Raji (cell line): ENCODE data around the gene AP3S2.

Source experiments
- POLR2A ChIP-seq: IDR thresholded peaks from 2 replicates; pipeline ENCODE4 v1.6.1; 2011; ENCODE audit warnings: low read depth, low read length, control low read depth; ENCODE audit not compliant: insufficient read depth

Gene AP3S2

GRCh38 chr15:89829161-89829560 lies 64.6 kb downstream of the AP3S2 start:
- no peak for TF ChIP-seq POLR2A

DNA sequence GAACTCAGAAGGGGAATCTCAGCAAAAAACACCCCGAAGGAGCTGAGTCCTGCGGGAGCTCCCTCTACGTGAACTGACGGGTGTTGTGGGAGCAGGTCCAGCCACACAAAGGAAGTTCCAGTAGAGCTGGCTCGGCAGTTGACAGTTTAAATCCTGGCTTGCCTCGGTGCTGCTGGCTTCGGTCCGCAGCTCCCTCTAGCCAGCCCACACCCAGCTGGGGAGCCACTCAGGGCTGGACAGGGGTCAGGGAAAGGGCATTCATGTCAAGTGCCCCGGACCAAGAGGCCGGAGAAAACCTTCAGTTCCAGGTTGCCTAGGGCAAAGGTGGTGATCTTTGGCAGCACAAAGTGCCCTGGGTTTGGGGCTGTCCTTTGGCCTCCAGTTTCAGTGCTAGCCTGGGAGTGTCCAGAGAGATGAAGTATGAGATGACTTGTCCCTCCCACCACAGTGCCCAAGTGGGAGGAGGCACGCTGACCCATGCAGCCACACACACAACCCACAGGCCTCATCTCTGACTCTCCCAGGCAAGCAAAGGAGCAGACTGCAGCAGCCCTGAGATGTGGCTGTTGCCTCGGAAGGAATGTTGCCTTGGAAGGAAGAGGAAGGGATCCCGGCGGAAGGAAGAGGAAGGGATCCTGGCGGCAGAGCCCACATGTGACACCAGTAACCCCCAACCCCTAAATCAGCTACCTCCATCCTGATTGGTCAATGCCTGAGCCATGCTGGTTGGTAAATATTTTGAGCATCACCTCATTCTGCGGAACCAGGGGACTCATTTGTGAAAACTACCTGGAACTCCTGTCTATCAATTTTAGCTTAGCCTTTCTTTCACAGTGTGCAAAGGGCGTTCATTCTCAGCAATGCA lies 65.3 kb downstream of the AP3S2 start:
- TF ChIP-seq POLR2A, result no peak

GRCh38 chr15:89827829-89828228 lies 66.0 kb downstream of the AP3S2 start:
- TF ChIP-seq POLR2A, result no peak

DNA sequence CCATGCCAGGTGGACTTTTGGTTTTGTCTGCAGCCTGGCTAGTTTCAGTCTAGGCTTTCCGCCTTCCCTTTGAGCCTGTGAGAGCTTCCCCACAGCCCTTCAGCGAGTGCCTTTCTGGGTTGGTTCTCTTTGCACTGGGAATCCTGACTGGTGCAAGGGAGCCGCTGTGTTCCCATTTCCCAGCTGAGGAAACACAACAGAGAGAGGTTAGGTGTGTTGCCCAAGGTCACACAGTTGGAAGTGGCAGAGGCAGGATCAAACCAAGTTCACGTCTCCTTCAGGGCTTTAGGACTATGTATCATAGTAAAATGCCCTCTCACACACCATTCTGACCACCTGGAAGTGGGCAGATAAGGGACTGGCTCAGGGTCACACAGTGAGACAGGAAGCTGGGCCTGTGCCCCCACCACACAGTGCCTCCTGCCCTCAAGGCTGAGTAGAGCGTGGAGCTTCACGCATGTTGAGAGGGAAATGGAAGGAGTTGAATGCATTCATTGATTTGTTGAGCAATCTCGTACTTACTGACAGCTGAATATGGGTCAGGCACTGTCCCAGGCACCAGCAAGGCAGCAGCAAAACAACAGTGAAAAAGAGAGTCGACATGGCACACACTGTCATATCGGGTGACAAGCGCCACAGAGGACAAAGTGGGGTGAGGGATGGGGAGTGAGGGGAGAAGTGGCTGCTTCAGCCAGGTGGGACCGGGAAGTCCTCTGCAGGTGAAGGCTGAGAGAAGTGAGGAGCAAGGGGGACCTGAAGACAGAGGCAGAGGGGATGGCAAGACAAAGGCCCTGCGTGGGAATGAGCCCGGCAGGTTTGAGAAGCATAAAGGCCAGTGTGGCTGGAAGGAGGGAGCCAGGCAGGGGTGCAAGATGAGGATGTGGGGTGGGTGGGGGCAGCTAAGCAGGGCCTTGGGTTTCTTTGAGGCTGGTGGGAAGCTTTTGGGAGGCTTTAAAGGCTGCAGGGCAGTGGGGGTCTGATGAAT lies 66.8 kb downstream of the AP3S2 start:
- no peak for TF ChIP-seq POLR2A

DNA sequence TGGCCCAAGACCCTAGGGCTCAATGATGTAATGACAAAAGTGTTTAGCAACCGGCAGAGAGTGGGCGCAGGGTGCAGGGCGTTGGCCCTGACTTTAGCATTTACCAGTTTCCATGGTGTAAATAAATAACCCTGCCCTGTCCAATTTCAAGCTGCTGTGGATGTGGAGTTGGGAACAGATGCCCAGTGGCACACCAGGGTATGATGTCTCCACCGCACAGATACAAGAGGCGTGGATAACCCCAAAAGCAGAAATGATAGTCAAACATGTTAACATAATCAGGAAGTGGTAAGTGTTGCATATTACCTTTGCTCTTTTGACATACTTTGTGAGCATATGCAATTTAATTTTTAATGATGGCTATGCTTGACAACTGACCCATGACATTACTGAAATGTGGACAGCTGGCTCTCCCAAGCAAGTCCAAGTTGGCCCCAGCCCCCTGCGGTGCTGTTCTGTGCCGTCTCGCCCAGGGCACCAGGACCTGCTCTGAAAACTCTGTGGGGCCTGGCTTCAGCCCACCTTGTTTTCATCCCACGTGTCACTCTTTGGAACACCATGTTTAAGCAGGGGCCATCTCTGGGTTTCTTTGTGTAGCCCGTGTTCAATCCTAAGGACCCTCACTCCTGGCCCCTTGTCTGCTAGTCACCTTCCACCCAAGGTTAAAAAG lies 68.4 kb downstream of the AP3S2 start:
- no peak for TF ChIP-seq POLR2A

GRCh38 chr15:89824607-89824867 lies 69.3 kb downstream of the AP3S2 start:
- TF ChIP-seq POLR2A, result no peak

GRCh38 chr15:89823836-89824606 lies 69.8 kb downstream of the AP3S2 start:
- no peak for TF ChIP-seq POLR2A

DNA sequence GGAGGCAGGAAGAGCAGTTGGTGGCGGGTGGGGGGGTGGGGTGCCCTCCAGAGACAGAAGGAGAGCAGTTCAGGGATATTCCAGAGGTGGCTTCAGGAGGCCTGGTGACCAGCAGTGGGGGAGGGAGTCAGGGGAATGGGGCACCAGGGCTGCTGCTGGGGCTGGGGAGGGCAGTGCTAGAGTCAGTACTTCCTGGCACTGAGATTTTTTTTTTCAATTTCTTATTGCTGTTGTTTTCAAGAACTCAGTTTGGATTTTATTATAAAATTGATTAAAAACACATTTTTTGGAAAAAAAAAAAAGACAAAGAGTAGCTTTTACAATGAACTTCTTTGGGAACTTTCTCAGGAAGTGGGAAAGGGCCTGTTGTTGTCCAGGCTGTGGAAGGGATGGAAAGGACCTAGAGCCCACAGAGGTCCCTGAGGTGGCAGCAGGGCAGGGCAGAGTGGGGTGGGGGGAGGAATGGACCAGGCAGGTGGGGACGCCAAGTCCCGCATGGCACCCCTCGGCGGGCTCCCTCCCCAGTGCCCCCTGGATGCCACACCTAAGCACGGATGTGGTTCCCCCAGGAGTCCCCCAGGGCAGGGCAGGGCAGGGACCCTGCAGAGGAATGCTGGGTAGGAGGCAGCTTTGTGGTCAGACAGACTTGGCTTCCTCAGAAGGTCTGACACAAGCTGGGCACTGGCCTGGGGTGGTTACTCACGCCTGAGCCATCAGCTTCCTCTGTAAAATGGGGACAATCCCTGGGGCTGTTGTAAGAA lies 70.7 kb downstream of the AP3S2 start:
- no peak for TF ChIP-seq POLR2A

GRCh38 chr15:89822611-89822950 lies 71.2 kb downstream of the AP3S2 start:
- TF ChIP-seq POLR2A, result no peak

- no peak for TF ChIP-seq POLR2A
Measured at GRCh38 chr15:89822026-89822425, 71.8 kb downstream of the AP3S2 start.

DNA sequence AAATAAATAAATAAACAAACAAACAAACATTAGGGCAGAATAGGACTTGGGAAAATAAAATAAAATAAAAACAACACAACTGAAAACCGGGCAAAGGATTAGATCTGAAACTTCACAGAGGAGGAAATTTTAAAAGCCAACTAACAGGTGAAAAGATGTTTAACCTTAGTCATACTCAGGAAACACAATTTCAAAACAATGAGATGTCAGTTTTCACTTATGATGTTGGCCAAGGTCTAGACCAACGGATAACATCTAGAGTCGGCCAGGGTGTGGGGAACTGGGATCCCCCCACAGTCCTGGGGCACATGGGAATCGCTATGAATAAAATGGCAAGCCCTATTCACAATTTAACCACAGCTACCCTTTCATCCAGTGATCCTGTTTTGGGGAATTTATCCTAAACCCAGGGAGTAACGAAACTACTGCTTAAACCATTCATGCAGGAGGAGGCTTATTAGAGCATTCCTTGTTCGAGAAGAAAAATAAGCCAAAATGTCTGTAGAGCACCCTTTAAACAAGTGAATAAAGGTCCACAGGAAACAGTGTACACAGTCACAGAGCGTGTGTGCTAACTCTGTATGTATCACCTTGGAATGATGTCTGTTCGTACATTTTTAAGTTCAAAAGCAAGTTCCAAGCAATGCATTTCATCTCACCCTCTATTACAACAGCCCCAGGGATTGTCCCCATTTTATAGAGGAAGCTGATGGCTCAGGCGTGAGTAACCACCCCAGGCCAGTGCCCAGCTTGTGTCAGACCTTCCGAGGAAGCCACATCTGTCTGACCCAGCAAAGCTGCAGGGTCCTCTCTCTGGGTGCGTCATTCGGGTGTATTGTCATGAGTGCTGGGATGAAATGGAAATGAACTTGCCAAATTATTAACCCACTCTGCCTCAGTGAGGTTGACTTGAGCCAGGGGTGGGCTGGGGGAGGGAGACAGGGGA lies 72.9 kb downstream of the AP3S2 start:
- TF ChIP-seq POLR2A, result no peak

- no peak for TF ChIP-seq POLR2A
Measured at GRCh38 chr15:89818287-89818686, 75.5 kb downstream of the AP3S2 start.

DNA sequence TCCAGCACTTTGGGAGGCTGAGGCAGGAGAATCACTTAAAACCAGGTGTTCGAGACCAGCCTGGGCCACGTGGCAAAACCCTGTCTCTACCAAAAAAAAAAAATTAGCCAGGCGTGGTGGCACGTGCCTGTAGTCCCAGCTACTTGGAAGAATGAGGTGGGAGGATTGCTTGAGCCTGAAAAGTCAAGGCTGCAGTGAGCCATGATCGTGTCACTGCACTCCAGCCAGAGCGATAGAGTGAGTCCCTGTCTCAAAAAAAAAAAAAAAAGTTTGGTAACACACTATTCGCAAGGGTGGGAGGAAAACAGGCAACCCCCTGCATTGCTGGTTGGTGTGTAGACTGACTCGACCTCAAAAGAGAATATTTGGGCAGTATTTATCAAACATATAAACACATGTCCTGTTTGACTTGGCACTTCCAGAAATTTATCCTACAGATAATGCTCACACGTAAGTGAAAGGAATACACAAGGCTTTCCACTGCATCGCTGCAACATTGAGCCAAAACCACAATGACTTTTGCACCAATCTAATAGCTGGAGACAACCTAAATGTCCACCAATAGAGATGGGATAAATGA lies 76.0 kb downstream of the AP3S2 start:
- TF ChIP-seq POLR2A, result no peak
